Suprapubic skin (tissue), 3 donors: ENCODE data around the gene EMILIN3.

Experiments used
- POLR2A ChIP-seq, 2 donors: fragments of 450-650 bp; IDR thresholded peaks; one replicate each; pipeline ENCODE4 v1.6.1; 2017; ENCODE audit warnings: antibody characterized with exemption in 2 of 2, mild to moderate bottlenecking in 2 of 2, moderate library complexity in 2 of 2
- TF ChIP-seq, protein P1 (sequence below), 2 donors: fragments of 200-600 bp in 1 of 2; fragments of 450-650 bp in 1 of 2; sonication (generic) in 1 of 2; IDR thresholded peaks; one replicate each; pipeline ENCODE4 v1.5.1; 2016 to 2019; ENCODE audit warnings: antibody characterized with exemption in 2 of 2, mild to moderate bottlenecking in 1 of 2, moderate library complexity in 1 of 2

DNA sequence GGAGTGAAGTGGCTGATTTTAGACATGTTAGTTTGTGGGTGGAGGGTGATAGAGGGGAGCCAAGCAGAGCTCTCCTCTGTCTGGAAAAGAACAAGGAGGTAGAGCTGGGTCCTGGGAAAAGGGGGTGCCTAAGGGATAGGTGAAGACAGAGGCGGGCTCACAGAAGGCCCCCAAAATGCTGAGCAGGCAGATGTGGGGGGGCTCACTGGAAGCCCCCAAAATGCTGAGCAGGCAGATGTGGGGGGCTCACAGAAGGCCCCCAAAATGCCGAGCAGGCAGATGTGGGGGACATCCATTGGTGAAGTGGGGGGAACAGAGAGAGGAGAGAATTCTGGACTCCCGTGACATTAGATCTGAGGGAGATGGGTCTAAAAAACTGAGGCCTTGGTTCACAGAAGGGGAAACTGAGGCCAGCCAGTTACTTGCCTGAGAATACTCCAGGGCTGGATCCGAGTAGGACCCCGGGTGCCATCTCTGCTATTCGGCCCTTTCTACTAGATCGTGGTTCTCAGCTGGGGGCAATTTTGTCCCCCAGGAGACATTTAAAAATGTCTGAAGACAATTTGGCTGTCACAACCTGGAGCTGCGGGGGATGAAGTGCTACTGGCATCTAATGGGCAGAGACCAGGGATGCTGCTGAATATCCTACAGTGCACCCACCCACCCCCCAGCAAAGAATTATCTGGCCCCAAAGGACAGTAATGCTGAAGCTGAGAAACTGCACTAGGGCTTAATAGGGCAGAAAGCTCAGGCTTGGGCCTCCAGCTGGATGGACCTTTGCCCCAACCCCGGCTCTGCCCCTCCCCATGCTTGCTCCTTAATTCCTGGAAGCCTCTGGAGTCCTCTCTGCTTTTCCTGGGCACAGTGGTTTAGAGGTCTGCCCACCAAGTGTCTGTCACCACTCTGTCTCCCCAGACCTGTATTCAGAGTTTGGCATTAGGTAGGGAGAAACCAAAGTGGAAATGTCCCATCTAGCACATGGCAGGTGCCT, 23.8 kb downstream of the EMILIN3 start:
- no peak for TF ChIP-seq POLR2A (IDR thresholded peaks at IDR 0.05)
- TF ChIP-seq, protein P1, sequence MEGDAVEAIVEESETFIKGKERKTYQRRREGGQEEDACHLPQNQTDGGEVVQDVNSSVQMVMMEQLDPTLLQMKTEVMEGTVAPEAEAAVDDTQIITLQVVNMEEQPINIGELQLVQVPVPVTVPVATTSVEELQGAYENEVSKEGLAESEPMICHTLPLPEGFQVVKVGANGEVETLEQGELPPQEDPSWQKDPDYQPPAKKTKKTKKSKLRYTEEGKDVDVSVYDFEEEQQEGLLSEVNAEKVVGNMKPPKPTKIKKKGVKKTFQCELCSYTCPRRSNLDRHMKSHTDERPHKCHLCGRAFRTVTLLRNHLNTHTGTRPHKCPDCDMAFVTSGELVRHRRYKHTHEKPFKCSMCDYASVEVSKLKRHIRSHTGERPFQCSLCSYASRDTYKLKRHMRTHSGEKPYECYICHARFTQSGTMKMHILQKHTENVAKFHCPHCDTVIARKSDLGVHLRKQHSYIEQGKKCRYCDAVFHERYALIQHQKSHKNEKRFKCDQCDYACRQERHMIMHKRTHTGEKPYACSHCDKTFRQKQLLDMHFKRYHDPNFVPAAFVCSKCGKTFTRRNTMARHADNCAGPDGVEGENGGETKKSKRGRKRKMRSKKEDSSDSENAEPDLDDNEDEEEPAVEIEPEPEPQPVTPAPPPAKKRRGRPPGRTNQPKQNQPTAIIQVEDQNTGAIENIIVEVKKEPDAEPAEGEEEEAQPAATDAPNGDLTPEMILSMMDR (IDR thresholded peaks at IDR 0.05), result no peak
